HG02610 (cell line): ENCODE data around the gene TBC1D22A.

ENCODE experiments used
- ATAC-seq: cut with Tn5 transposase; IDR thresholded peaks from one replicate; pipeline ENCODE4 v1.9.1; 2021; ENCODE audit warnings: mild to moderate bottlenecking, moderate library complexity; ENCODE audit not compliant: unreplicated experiment

The TBC1D22A gene

DNA sequence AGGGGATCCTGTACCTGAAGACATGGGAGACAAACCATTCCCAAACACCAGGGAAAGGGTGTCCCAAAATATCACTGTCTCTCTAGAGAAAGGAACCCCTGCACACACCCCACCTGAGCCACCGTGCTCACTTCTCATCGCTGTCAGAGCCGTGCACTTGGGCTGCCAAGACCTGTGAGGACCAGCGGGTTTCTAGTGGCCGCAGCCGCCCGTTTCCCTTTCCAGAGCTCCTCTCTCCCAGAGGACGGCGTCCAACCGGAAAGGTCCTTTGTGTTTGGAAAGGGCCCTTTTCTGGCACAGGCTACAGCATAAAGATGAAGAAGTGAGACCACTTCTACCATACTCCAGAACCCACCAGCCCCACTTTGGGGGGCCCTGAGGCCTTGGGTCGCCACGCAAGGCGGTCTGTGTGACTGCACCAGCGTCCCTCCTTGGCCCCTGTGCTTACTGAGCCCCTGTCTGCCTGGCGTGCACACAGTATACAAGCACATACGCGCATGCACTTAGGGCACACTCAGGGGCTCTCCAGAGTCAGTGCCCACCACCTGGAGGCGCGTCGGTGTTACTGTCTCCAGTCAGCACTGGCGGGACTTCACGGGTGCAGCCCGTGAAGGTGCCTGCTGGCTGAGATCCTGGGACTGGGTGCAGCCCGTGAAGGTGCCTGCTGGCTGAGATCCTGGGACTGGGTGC, 381.8 kb downstream of the TBC1D22A start:
- ATAC-seq: no peak

DNA sequence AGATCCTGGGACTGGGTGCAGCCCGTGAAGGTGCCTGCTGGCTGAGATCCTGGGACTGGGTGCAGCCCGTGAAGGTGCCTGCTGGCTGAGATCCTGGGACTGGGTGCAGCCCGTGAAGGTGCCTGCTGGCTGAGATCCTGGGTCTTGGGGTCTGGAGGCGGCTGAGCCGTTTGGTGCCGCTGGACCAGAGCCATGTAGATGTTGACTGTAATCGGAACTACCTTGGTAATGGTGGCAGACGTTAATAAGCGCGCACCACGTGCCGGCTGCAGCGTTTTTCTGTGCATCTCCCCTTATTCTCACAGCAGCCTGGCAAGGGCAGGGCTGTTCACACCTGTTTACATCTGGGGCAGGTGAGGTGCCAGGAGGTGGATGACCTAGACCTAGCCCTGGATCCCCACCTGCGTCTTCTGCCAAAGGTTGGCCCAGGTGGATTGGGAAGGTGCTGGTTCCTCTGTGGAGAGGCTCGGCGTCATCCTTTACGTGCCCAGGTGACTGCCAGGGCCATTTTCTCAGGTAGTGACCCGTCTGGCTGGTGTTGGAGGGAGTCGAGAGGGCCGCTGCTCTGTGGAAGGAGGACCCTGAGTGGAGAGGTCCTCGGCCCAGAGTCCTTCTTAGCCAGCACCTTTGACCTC, 382.5 kb downstream of the TBC1D22A start:
- ATAC-seq: no peak

DNA sequence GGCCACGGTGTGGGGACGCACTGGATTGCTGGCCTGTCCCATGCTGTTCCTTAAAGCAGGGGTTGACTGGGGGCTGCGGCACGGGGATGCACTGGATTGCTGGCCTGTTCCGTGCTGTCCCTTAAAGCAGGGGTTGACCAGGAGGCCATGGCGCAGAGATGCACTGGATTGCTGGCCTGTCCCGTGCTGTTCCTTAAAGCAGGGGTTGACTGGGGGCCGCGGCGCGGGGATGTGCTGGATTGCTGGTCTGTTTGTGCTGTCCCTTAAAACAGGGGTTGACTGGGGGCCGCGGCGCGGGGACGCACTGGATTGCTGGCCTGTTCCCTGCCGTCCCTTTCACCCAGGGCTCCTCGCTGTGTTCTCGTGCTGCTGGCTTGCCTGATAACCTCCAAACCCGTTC, 383.4 kb downstream of the TBC1D22A start:
- ATAC-seq: no peak

DNA sequence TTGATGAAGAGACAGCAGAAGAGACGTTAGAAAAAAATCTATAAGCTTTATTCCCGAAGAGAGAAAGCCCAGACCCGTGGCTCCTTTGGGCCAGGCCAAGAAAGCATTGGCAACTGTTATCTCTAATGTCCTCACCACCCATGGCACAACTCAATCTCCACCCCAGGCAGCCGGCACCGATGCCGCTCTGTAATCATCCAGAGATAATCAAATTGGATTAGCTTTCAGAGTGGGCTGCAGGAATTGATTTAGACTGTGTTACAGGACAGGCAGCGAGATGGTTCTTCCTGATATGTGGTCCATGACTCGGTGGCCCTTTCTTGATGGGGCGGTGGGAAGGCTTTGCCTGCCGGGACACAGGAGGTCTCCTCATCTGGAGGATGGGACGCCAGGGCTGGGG, 383.9 kb downstream of the TBC1D22A start:
- no peak for ATAC-seq

DNA sequence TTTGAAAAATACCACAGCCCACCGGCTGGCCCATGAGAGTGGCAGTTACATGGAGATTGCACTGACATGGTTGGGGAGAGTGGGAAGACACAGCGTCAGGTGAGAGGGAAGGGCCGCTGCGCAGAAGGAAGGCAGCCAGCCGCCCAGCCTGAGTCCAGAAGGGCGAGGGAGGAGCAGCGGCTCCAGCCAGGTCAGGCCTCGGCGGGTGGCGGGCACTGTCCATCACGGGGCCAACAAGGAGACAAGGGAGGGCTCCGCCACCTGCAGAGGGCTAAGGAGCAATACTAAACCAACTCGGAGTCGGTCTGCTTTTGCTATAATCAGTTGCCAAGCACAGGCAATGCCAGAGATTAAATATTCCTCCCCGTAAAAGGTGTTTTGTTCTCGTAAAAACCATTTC, 384.5 kb downstream of the TBC1D22A start:
- ATAC-seq: no peak

DNA sequence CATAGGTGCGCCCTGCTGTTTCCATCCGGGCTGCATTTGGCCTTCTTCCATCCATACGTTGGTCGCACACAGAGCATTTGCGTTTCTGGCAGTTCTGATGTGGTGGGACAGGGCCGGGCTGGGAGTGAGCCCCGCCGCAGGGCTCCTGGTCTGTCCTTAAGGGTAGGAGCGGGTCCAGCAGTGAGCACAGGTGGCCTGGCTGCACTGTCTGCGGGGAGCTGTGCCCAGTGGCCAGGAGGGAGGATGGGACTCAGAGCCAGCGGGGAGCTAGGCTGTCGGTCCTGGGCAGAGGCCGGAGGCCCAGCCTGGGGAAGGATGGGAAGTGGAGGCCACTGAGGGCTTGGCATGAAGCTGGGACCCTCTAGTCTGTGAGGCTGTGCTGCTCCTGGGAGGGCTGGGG, 385.1 kb downstream of the TBC1D22A start:
- ATAC-seq: no peak

DNA sequence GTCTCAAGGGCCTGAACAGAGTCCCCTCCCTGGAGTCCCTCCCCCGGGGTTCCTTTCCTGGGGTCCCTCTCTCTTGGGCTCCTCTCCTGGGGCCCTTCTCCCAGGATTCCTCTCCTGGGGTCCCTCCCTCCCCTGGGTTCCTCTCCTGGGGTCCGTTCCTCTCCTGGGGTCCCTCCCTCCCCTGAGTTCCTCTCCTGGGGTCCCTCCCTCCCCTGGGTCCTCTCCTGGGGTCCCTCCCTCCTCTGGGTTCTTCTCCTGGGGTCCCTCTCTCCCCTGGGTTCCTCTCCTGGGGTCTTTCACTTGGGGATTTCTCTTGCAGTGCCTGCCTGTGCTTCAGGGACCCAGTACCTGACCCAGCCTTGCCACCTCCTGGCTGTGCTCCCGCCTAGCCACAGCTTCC, 386.1 kb downstream of the TBC1D22A start:
- ATAC-seq: no peak

DNA sequence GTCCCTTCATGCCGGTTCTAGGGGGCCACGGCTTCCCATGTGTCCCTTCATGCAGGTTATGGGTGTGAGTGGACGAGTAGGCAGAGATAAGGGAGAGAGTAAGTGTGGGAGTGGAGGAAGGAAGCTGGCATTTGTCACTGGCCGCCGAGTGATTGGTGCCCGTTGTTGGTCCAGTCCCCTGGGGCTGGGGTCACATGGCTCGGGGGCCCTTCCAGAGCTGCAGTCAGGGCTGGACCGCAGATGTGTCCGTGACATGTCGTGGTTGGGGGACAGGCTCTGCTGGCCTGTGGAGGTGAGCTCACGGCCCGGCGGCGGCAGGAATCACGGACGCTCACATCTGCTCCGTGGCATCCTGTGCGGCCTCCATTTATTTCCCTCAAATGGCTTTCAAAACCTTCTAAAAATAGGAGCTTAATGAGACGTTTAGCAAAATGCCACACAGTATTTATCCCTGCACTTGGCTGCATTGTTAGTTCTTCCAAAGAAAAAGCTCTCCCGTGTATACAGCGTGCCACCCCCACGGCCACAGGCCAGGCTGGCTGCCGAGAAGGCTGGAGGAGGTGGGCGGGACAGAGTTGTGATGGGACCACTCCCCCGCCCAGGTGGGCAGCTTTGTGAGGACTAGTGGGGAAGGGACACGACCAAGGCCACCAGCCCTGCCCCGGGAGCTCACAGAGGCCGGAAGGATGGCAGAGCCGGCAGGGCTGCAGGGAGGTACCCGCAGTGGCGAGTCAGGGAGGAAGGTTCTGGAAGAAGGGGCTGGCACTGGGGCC, 386.7 kb downstream of the TBC1D22A start:
- ATAC-seq: no peak

DNA sequence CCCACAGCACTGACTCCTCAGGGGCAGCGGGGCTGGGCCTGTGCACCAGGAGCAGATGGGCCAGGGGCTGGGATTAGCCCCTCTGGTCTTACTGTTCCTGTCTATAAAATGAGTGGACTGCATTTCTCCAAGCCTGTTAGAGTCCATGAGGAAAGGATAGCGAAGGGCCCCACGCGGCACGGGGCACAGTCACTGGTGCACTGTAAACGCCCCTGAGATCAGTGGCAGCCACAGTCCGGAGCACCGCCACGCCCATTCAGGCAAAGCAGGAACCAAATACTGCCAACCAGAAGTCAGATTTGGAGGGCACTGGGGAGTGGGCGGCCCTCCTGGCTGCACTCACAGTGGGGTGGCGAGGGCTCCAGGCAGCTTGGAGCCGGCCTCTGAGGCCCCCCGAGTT, 387.5 kb downstream of the TBC1D22A start:
- ATAC-seq: no peak

DNA sequence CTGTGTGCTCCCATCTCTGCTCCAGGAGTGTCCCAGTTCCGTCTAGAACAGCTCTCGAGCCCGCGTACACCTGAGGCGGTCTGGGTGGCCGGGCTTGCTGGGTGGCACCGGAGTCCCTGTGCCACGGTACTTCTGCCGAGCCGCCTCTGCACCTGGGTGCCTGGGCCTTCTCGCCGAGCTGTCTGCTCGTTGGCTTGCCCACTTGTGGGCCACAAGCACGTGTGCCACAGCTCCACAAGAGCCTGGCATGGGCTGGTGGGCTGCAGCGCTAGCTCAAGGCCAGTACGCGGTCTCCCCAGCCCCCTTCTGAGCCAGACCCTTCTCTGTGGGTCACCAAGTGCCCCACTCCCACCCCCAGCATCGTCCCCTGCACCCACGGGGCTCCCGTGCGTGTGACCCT, 388.0 kb downstream of the TBC1D22A start:
- no peak for ATAC-seq

DNA sequence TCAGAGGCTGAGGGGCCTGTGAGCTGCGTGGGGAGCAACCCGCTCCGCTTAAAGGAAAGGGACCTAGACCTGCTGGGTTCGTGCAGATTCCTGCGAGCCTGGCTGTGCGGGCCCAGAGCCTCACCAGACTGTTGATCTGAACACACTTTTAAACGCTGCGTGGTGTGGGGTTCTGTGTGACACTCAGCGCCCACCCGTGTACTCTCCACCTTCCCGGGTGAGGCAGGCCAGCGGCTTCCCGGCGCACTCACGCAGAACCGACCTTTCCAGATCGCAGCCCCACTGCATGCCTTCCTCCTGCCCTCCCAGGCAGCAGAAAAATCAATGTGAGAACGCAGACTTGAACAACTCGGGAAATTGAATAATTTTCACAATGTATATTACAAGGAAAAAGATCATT, 388.6 kb downstream of the TBC1D22A start:
- ATAC-seq: no peak

DNA sequence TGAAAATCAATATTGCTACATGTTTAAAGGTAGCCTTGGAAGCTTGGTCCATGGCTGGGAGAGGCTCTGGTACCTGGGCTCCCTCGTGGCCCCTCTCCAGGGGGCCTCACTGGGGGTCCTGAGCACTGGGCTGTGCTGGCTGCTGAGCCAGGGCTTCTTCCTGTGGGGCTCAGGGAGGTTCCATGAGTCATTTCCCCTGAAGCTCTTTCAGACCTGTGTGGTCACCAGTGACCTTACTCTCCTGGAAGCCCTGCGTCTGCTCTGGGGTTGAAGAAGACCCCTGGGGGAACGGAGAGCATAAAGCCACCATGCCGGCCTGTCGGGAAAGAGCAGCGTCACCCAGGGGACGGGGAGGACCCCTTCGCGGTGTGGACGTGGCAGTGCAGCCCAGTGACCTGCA, 389.0 kb downstream of the TBC1D22A start:
- no peak for ATAC-seq

DNA sequence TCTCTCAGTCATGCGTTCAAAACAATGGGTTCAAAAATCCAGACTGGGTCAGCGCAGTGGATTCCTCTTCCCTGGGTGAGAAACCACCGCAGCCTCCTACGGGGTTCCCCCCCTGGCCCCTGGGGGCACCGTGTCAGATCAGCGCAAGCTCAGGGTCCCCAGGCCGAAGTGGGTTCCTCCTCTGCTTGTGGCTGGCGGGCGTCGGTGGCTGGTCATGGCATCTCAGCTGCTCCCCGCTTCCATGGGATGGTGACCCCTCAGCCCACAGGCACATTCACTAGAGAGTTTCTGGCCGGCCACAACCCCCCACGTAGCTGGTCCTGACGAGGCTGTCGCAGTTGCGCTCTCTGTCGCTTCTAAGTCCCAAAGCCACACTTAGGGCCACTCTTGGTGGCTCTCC, 389.8 kb downstream of the TBC1D22A start:
- no peak for ATAC-seq

DNA sequence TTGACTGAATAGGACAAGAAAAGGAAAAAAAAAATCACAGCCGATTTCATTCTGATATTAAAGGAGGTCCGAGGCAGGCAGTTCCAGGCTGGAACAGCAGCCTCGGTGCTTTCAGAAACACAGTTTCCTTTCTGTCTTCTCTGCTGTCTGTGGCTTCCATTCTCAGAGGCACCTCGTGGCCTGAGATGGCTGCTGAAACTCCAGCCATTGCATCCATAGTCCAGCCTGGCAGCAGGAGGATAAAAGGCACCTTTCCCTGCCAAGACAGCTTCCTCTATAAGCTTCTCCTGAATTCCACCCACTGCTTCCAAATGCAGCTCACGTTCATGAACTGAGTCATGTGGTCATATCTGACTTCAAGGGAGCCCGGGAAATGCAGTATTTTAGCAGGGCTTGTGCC, 390.5 kb downstream of the TBC1D22A start:
- ATAC-seq: no peak

DNA sequence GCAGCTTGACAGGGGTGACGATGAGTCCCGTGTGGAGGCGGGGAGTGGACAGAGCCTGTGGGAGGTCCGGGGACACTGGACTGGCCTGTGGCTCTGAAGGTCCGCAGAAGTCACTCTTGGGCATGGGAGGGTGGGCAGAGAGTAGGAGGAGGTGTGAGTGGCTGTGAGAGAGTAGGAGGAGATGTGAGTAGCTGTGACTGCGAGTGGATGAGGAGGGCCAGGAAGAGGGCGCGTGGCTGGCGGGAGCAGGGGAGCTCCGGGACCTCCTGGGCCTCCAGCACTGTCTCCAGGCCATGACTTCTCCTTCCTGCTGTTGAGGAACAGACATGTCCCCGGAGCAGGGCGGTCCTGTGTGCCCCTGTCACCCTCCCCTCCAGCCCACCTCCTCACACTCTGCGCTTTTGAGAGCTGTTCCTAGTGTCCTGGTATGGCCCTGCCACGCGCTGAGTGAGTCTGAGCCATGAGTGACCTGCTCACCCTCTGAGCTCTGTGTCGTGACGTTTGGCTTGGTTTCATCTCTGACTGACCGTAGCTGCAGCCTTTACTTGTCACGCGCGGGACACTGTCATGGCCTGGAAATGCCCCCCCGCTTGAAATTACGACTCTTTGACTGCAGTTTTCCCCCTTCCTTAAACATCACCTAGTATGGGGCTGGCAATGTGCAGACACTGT, 391.5 kb downstream of the TBC1D22A start:
- no peak for ATAC-seq

DNA sequence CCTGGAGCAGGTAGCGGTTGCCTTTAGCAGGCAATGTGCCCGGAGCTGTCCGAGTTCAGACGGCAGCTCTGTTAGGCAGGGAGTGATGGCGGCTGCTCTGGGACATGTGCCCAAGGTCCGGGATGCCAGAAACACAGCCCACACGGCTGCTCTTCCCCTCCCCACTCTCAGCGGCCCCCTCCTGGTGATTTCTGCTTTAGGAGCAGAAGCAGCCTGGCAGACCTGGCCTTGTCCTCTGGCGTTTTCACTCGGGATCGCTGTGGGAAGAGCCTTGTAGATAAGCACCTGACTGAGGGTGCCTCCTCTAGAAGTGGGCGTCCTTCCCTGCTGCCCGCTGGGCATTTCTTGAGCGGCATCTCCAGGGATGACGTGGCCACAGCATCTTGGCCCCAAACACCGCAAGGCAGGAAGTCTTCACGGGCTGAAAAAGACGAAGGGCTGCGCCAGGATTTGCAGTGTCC, 392.2 kb downstream of the TBC1D22A start:
- no peak for ATAC-seq

DNA sequence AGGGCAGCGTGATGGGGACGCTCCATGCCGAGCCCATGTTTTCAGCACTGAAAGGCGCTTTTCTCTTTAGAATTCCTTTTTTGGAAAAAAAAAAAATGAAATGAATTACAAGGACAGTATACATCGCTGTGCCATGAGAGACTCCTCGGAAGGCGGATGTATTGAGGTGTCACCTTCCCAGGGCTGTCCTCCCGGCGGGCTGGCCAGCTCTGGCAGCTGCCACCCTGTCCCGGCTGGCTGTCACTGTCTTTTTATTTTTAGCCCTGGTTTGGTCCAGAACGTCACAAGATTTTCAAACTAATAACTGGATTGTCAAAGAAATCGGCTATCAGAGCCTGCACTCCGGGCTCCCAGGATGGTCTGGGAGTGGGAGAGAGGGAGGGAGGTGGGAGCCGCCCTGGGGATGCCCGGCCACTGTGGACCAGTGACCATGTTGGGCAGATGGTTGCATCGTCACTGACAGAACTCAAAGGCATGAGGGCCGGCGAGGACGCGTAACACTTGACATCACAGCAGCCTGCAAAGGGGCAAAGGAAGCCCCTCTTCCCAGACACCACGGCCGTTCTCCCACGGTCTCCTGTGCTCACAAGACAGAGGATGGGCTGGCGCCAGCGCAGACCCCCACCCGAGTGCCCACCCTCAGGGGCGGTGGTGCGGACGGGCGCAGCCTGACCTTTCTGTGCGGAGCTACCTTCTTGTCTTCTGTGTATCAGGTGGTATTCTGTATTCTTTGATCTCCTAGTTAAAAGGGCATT, 392.9 kb downstream of the TBC1D22A start:
- no peak for ATAC-seq

DNA sequence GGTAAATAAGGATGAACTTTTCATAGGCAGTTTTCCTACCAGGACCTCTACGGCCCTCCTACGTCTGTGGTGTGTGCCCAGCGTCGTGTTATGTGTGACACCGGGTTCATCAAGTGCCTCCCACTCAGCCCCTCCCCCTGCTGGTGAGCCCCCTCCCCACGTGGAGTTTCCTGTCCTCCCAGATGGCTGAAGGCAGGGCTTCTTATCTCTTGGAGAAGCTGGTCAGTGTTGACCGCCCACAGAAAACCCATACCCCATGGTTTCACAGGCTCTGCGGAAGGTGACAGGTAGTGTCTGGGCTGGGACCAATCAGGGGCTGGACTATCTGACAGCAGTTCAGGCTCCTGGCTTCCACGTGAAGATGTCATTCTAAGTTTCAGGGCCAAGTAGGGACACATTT, 393.5 kb downstream of the TBC1D22A start:
- no peak for ATAC-seq

DNA sequence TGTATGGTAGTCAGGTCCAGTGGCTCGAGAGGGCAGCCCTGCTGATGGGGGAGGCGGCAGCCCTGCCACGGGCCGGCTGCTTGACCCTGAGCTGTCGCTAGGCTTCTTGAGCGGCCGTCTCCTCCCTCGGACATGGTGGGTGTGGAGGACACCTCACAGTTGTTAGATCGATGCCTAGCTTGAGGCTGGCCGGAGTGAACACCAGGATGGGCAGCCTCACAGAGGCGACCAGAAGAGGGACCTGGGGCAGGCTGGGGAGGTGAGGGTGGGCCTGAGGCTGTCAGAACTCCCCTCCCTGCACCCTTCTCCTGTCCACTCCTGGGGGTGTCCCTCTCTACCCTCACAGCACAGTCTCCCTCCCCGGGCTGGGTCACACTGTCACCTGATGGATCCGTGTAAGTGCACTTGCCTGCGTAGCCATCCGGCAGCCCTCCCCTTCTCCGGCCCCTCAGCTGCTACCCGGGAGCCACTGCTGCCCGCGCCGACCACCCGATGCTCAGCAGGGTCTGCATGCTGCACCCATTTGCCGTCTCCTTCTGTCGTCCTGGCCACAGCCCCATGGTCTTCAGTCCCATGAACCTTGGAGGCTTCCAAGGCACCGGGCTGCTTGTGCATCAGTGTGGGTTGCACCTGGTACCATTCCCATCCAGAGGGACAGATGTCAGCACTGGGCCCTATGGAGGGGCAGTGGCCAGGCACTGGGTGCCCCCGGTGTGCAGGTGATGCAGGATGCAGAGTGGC, 394.1 kb downstream of the TBC1D22A start:
- no peak for ATAC-seq

DNA sequence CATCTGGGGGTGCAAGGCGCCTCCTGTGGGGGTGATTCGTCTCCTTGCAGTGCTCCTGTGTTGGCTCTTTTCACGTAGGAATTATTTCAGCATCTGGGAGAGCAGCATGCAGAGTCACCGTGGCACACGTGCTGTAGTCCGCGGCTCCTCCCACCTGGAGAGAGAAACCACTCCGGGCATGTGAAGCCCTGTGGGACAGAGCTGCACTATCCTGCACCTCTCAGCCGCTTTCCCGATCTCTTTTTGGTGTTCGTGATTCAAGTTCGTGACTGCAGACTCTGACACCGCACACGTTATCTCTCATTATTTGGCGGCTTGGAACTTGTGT, 394.6 kb downstream of the TBC1D22A start:
- ATAC-seq: no peak
